ENCODE results near the gene RADIL. TPM values are rescaled to one million over a fixed set of nuclear protein-coding genes. Genes with fewer than 3 reads are reported as not detected.

The RADIL gene
- total and polyA plus RNA-seq, 2 of the 13 experiments (the other 11 are each of a cell fraction or from before 2014, with no cell fraction given) = 0.05 to 0.09 TPM

GRCh38 chr7:4830176-4830575 is 53.3 kb downstream of the RADIL start (continued):
- TF ChIP-seq ZNF331 (CRISPR knock-in tag; IDR thresholded peaks at IDR 0.05) (peak; percentile 82), GATAD1 (CRISPR knock-in tag; IDR thresholded peaks at IDR 0.05) (0 out of 2 replicates have a peak, but pooled peaks have one; percentile 43), ETV6 (CRISPR knock-in tag; conservative IDR thresholded peaks at IDR 0.05) (0 out of 2 replicates have a peak, but pooled peaks have one; percentile 47), MTF2 (CRISPR knock-in tag; IDR thresholded peaks at IDR 0.05; ENCODE audit: borderline replicate concordance) (peak; percentile 87; the same call in 1 of the 2 replicates), BORCS8-MEF2B (CRISPR knock-in tag; IDR thresholded peaks at IDR 0.05) (peak; percentile 68; the same call in 1 of the 2 replicates), NONO (IDR thresholded peaks at IDR 0.05) (no peak), NONO (CRISPR knock-in tag; conservative IDR thresholded peaks at IDR 0.05) (peak; percentile 74), RORA (CRISPR knock-in tag; IDR thresholded peaks at IDR 0.05) (no peak), ZFY (CRISPR knock-in tag; IDR thresholded peaks at IDR 0.05) (peak; percentile 78), ZNF20 (CRISPR knock-in tag; IDR thresholded peaks at IDR 0.05) (no peak), DMTF1 (CRISPR knock-in tag; IDR thresholded peaks at IDR 0.05) (no peak), ZC3H13 (CRISPR knock-in tag; IDR thresholded peaks at IDR 0.05) (no peak), JUN (CRISPR knock-in tag; IDR thresholded peaks at IDR 0.05) (no peak), ZFP36L1 (CRISPR knock-in tag; IDR thresholded peaks at IDR 0.05) (no peak), EHMT2 (IDR thresholded peaks at IDR 0.05; ENCODE audit: borderline replicate concordance, low read depth, low read length) (no peak), FOXP4 (CRISPR knock-in tag; IDR thresholded peaks at IDR 0.05) (no peak), ZNF501 (CRISPR knock-in tag; IDR thresholded peaks at IDR 0.05) (peak; percentile 68), ZNF879 (CRISPR knock-in tag; IDR thresholded peaks at IDR 0.05) (no peak), CTCF (CRISPR knock-in tag; IDR thresholded peaks at IDR 0.05) (peak; percentile 100)
